GM19240 (cell line): ENCODE data around the gene CIB2.

ENCODE experiments used
- DNase-seq: peaks from one replicate; pipeline ENCODE4 v3.0.0; 2011; ENCODE audit warnings: low spot score; ENCODE audit not compliant: insufficient read length

The CIB2 gene

GRCh38 chr15:78067328-78068228 is 63.7 kb downstream of the CIB2 start:
- no peak for DNase-seq

- no peak for DNase-seq
These were observed 65.0 kb downstream of the CIB2 start for GRCh38 chr15:78065973-78066946.

- no peak for DNase-seq
These were observed 65.9 kb downstream of the CIB2 start for GRCh38 chr15:78065284-78065872.

GRCh38 chr15:78064544-78064943 is 66.7 kb downstream of the CIB2 start:
- DNase-seq, result no peak

- DNase-seq, result no peak
These were observed 67.3 kb downstream of the CIB2 start for GRCh38 chr15:78063970-78064385.

- DNase-seq, result no peak
These were observed 68.0 kb downstream of the CIB2 start for GRCh38 chr15:78063217-78063616.

GRCh38 chr15:78061963-78062427 is 69.2 kb downstream of the CIB2 start:
- DNase-seq, result no peak

- no peak for DNase-seq
These were observed 71.0 kb downstream of the CIB2 start for GRCh38 chr15:78060232-78060631.

GRCh38 chr15:78059110-78059839 is 72.0 kb downstream of the CIB2 start:
- DNase-seq, result no peak

- no peak for DNase-seq
These were observed 72.8 kb downstream of the CIB2 start for GRCh38 chr15:78058401-78058935.

GRCh38 chr15:78057803-78058202 is 73.4 kb downstream of the CIB2 start:
- DNase-seq, result no peak

- no peak for DNase-seq
These were observed 74.5 kb downstream of the CIB2 start for GRCh38 chr15:78056714-78057269.

- DNase-seq, result no peak
These were observed 75.1 kb downstream of the CIB2 start for GRCh38 chr15:78055919-78056713.

- no peak for DNase-seq
These were observed 76.3 kb downstream of the CIB2 start for GRCh38 chr15:78054966-78055365.
